ENCODE results near the gene FAM114A1. TPM values are rescaled to one million over a fixed set of nuclear protein-coding genes. Genes with fewer than 3 reads are reported as not detected.

The FAM114A1 gene
- total RNA-seq, 1 donor from 2014 or later, result 33.9 TPM

GRCh38 chr4:38866973-38867477 is 581 bp upstream of the FAM114A1 start:
- H3K27me3 Mint-ChIP-seq, result peaks cover 10% of the 10 kb centered on the region
- H3K27ac Mint-ChIP-seq, result peak overlapping the region; percentile 75
- H3K4me3 Mint-ChIP-seq, result peak overlapping the region; percentile 86
- no peak for DNase-seq (ENCODE audit: extremely low spot score, unreplicated experiment)
- peaks cover 6% of the 10 kb centered on the region for H3K36me3 Mint-ChIP-seq
- TF ChIP-seq, protein P1, sequence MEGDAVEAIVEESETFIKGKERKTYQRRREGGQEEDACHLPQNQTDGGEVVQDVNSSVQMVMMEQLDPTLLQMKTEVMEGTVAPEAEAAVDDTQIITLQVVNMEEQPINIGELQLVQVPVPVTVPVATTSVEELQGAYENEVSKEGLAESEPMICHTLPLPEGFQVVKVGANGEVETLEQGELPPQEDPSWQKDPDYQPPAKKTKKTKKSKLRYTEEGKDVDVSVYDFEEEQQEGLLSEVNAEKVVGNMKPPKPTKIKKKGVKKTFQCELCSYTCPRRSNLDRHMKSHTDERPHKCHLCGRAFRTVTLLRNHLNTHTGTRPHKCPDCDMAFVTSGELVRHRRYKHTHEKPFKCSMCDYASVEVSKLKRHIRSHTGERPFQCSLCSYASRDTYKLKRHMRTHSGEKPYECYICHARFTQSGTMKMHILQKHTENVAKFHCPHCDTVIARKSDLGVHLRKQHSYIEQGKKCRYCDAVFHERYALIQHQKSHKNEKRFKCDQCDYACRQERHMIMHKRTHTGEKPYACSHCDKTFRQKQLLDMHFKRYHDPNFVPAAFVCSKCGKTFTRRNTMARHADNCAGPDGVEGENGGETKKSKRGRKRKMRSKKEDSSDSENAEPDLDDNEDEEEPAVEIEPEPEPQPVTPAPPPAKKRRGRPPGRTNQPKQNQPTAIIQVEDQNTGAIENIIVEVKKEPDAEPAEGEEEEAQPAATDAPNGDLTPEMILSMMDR (conservative IDR thresholded peaks at IDR 0.05), result peak; percentile 33
- H3K9me3 Mint-ChIP-seq, result peaks cover 13% of the 10 kb centered on the region
- peaks cover 28% of the 10 kb centered on the region for H3K4me1 Mint-ChIP-seq (ENCODE audit: unreplicated experiment)

DNA sequence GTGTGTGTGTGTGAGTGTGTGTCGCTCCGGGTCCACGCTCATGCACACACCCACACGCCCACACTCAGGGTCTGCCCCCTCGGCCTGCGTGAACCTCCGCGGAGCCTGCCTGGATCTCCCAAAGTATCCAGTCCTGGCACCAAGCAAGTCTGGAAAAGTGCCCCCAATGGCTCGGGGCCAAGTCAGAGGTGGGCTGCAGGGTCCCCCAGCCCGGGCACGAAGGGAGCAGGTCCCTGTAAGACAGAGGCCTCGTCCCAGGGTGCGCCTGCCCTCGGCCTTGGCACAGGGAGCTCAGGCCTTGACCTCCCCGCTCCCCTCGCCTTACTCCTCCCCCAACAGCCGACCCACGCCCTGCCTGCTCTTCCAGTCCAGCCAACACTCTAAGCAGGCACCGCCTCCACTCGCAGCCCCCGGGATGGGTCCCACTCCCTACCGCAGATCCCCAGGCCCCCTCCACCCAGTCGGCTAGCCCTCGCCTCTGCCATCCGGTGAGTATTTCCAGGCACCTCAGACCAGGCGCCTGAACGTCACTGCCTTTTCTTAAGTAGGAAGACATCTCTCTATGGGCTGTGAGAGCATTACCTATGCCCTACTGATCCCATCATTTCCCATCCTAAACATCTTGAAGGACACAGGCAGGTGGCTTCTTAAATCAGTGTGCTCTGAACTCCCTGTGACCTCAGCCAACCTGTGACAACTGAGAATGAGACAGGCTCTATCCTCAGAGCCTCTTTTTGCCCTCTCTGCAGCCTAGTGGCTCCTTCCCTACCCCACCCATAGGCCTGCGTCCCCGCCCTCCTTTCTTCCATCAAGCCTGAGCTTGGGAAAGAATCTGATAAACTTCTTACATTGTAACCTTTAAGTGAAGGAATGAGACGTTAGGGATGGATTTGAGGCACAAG is 704 bp downstream of the FAM114A1 start:
- peaks cover 8% of the 10 kb centered on the region for H3K9me3 Mint-ChIP-seq
- H3K4me1 Mint-ChIP-seq (ENCODE audit: unreplicated experiment), result peaks cover 30% of the 10 kb centered on the region
- H3K36me3 Mint-ChIP-seq, result peaks cover 7% of the 10 kb centered on the region
- no peak for DNase-seq (ENCODE audit: extremely low spot score, unreplicated experiment)
- H3K4me3 Mint-ChIP-seq, result peak overlapping the region; percentile 91
- H3K27me3 Mint-ChIP-seq, result peaks cover 8% of the 10 kb centered on the region
- peak overlapping the region; percentile 92 for H3K27ac Mint-ChIP-seq
- TF ChIP-seq, protein P1 (conservative IDR thresholded peaks at IDR 0.05), result no peak

- TF ChIP-seq, protein P1 (conservative IDR thresholded peaks at IDR 0.05), result no peak
- no peak for DNase-seq (ENCODE audit: extremely low spot score, unreplicated experiment)
- Mint-ChIP-seq H3K27ac (no peak overlapping the region), H3K4me1 (ENCODE audit: unreplicated experiment) (peaks cover 38% of the 10 kb centered on the region), H3K27me3 (no peaks in the 10 kb centered on the region), H3K4me3 (peak overlapping the region; percentile 91), H3K9me3 (no peaks in the 10 kb centered on the region), H3K36me3 (peaks cover 4% of the 10 kb centered on the region)
These were observed 1.9 kb downstream of the FAM114A1 start for GRCh38 chr4:38869511-38869910.

GRCh38 chr4:38870098-38870808 is 2.6 kb downstream of the FAM114A1 start:
- Mint-ChIP-seq H3K4me1 (ENCODE audit: unreplicated experiment) (peaks cover 38% of the 10 kb centered on the region), H3K27ac (peak overlapping the region; percentile 66)

DNA sequence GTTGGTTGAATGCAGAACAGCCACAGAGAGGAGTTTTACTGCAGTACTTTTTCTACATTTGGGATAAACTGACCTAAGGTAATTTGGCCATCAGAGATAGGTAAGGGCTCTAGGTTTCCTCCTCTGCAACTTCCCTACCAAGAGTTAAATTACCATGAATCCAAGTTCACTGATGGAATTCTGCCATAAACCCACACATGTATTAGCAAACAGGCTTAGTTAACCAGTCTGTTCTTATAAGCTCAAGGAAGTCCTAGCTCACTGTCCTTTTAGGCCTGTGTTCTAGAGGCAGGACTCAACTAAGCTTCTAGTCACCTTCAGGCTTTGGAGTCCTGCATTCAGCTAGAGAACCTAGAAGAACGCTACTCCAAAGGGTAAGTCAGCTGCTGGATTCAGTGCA is 4.0 kb downstream of the FAM114A1 start:
- TF ChIP-seq, protein P1 (conservative IDR thresholded peaks at IDR 0.05), result no peak
- no peak overlapping the region for H3K4me3 Mint-ChIP-seq
- no peaks in the 10 kb centered on the region for H3K9me3 Mint-ChIP-seq
- peaks cover 12% of the 10 kb centered on the region for H3K36me3 Mint-ChIP-seq
- no peak for DNase-seq (ENCODE audit: extremely low spot score, unreplicated experiment)
- H3K27ac Mint-ChIP-seq, result no peak overlapping the region
- H3K27me3 Mint-ChIP-seq, result no peaks in the 10 kb centered on the region
- peaks cover 38% of the 10 kb centered on the region for H3K4me1 Mint-ChIP-seq (ENCODE audit: unreplicated experiment)

More at GRCh38 chr4:38870098-38870808, 2.6 kb downstream of the FAM114A1 start:
- no peak for DNase-seq (ENCODE audit: extremely low spot score, unreplicated experiment)
- Mint-ChIP-seq H3K27me3 (no peaks in the 10 kb centered on the region), H3K4me3 (peak overlapping the region; percentile 91), H3K9me3 (no peaks in the 10 kb centered on the region), H3K36me3 (peaks cover 5% of the 10 kb centered on the region)
- TF ChIP-seq, protein P1 (conservative IDR thresholded peaks at IDR 0.05), result no peak
